ENCODE measurements around the gene SLC38A3.

DNA sequence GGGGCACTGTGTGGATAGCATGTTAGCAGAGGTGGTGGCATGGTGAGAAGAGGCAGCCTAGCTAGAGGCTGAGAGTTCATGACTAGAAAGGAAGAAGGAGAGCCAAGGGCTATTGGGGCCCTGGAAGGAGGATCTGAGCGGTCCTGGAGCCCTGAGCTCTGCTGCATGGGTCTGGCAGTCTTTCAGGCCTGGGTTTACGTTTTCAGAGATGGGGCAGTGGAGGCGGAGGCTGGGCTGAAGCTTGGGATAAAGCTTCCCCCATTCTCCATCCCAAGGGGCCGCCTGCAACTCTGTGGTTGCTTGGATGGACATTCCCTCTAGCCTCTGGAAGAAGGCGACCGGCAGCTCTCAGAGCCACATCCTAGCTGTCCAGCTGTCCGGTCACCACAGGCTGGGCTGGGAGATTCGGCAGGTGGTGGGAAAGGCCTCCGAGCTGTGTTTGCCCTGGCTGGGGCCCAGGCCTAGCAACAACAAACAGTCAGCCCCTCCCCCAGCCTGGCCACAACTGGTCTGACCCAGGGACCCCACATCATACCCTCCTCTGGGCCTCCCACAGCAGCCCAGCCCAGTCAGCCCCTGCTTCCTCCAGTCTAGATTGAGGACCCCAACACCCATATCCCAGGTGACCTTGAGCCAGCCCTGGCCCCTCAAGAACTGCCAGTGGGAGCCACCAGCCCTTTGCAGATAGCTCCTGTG lies 1.8 kb upstream of the SLC38A3 start:
- TF ChIP-seq, protein P1, sequence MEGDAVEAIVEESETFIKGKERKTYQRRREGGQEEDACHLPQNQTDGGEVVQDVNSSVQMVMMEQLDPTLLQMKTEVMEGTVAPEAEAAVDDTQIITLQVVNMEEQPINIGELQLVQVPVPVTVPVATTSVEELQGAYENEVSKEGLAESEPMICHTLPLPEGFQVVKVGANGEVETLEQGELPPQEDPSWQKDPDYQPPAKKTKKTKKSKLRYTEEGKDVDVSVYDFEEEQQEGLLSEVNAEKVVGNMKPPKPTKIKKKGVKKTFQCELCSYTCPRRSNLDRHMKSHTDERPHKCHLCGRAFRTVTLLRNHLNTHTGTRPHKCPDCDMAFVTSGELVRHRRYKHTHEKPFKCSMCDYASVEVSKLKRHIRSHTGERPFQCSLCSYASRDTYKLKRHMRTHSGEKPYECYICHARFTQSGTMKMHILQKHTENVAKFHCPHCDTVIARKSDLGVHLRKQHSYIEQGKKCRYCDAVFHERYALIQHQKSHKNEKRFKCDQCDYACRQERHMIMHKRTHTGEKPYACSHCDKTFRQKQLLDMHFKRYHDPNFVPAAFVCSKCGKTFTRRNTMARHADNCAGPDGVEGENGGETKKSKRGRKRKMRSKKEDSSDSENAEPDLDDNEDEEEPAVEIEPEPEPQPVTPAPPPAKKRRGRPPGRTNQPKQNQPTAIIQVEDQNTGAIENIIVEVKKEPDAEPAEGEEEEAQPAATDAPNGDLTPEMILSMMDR (IDR thresholded peaks at IDR 0.05): no peak
- no peak for TF ChIP-seq POLR2A (IDR thresholded peaks at IDR 0.05)
